OCI-LY7 (cell line): ENCODE data around the gene VKORC1L1.
"Not testable (repeated sequence)": the region's sequence is repeated elsewhere in the genome, so short reads cannot be mapped to it uniquely, and the experiment has no call there.

Experiments used
- CTCF ChIP-seq: fragments of 200-600 bp; sonication (generic); conservative IDR thresholded peaks from 2 replicates; pipeline ENCODE4 v1.5.1; 2014; ENCODE audit warnings: mild to moderate bottlenecking, antibody characterized with exemption, low read length, moderate library complexity, mixed read lengths
- EZH2phosphoT487 ChIP-seq: fragments of 200-600 bp; sonication (generic); IDR thresholded peaks from 2 replicates; pipeline ENCODE4 v1.6.1; 2018; ENCODE audit warnings: low read depth, borderline replicate concordance, mild to moderate bottlenecking, mixed run types, antibody characterized with exemption, low read length, moderate library complexity, mixed read lengths

DNA sequence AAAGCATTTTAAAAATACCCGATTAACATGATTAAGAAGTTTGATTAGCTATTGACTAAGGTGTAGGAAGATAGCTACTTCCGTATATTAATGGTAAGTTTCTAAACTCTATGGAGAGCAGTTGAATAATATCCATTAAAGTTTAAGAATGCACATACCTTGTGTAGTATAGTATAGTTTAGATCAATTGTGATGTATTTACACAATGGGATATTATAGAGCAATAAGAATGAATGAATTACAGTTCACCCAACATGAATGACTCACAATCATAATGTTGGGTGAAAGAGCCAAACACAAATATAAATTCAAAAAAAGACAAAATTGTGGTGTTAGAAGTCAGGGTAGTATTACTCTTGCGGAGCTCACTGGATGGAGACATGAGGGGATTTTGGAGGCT is 24.4 kb downstream of the VKORC1L1 start:
- not testable (repeated sequence) for TF ChIP-seq CTCF, EZH2phosphoT487
